ENCODE results near the gene SEMA3C.

DNA sequence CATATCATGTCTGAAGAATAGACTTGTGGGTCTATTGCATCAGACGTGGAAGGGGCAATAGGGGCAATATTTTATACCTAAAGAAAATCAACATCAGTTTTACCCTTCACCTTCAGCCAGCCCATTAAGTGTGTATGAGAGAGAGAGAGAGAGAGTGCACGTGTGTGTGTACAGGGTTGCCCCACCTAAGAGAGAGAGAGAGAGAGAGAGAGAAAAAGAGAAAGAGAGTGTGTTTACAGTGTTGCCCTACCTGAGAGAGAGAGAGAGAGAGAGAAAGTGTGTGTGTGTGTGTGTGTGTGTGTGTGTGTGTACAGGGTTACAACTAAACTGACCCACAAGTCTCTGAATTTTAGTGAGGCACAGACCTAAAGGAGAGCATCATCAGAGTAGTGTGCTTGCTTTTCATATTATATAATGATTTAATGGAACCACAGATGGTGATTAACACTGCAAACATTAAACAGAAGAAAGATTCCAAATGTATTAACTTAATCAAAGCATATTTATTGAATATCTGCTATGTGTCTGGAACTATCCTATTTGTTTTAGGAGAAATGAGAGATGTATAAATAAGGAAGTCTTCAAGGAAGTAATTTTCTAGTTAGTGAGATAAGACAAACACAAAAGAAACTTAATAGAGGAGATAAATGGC lies 213.6 kb downstream of the SEMA3C start:
- TF ChIP-seq, protein P1, sequence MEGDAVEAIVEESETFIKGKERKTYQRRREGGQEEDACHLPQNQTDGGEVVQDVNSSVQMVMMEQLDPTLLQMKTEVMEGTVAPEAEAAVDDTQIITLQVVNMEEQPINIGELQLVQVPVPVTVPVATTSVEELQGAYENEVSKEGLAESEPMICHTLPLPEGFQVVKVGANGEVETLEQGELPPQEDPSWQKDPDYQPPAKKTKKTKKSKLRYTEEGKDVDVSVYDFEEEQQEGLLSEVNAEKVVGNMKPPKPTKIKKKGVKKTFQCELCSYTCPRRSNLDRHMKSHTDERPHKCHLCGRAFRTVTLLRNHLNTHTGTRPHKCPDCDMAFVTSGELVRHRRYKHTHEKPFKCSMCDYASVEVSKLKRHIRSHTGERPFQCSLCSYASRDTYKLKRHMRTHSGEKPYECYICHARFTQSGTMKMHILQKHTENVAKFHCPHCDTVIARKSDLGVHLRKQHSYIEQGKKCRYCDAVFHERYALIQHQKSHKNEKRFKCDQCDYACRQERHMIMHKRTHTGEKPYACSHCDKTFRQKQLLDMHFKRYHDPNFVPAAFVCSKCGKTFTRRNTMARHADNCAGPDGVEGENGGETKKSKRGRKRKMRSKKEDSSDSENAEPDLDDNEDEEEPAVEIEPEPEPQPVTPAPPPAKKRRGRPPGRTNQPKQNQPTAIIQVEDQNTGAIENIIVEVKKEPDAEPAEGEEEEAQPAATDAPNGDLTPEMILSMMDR (IDR thresholded peaks at IDR 0.05 in 8 of 11, conservative IDR thresholded peaks at IDR 0.05 in 3 of 11) = no peak
- TF ChIP-seq POLR2A (IDR thresholded peaks at IDR 0.05) (no peak), POLR2AphosphoS5 (IDR thresholded peaks at IDR 0.05) (no peak)

All from spleen (tissue), 7 donors.